ENCODE data around the gene SLIT2.

Gene SLIT2

DNA sequence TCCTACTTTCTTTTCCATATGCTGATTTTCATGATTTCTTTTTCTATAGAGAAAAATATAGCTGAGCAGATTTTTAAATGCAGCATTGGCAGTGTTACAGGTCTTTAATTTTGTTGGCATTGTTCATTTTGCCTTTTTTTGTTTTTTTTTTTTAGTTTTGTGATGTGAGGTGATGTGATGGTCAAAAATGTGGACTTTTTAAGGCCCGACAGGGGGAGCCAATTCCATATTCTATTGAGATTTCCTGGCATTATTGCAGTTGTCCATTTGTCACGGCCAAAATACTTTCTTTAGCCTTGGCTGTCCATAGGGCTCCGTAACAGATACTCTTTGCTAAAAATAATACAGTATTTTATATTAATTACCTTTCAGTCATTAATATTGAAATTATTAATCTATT, 47.8 kb downstream of the SLIT2 start:
- Histone ChIP-seq H3K4me2 (ENCODE audit: low read length) (no peak overlapping the region), H2AFZ (no peak overlapping the region), H3K4me3 (ENCODE audit: low read depth, low read length) (no peak overlapping the region), H3K9me3 (ENCODE audit: control insufficient read depth, low read length) (no peaks in the 10 kb centered on the region), H3K79me2 (no peaks in the 10 kb centered on the region), H3K9ac (no peak overlapping the region), H3K27ac (no peak overlapping the region), H3K36me3 (ENCODE audit: control insufficient read depth, insufficient read depth, low read length) (no peaks in the 10 kb centered on the region), H3K4me1 (no peaks in the 10 kb centered on the region), H3K27me3 (ENCODE audit: control insufficient read depth, insufficient read depth, low read length) (no peaks in the 10 kb centered on the region)
- TF ChIP-seq, protein P1, sequence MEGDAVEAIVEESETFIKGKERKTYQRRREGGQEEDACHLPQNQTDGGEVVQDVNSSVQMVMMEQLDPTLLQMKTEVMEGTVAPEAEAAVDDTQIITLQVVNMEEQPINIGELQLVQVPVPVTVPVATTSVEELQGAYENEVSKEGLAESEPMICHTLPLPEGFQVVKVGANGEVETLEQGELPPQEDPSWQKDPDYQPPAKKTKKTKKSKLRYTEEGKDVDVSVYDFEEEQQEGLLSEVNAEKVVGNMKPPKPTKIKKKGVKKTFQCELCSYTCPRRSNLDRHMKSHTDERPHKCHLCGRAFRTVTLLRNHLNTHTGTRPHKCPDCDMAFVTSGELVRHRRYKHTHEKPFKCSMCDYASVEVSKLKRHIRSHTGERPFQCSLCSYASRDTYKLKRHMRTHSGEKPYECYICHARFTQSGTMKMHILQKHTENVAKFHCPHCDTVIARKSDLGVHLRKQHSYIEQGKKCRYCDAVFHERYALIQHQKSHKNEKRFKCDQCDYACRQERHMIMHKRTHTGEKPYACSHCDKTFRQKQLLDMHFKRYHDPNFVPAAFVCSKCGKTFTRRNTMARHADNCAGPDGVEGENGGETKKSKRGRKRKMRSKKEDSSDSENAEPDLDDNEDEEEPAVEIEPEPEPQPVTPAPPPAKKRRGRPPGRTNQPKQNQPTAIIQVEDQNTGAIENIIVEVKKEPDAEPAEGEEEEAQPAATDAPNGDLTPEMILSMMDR (IDR thresholded peaks at IDR 0.05): no peak

DNA sequence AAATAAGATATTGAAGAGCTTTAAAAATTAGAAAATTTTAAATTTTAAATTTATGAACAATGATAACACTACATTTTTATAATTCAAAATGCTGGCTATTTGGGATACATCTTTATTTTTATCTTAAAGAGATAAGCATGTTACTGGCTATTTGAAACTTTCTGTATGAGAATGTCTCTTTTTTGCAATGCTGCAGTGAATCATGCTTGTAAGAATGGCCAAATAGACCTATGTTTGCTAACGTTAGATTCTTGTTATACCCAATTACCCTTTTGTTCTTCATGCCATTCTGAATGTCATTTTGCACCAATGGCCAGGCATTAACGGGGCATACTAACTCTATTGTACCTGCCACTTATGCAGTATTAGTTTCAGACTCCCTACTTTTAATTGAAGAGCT, 49.5 kb downstream of the SLIT2 start:
- H2AFZ ChIP-seq: no peak overlapping the region
- no peaks in the 10 kb centered on the region for H3K27me3 ChIP-seq (ENCODE audit: control insufficient read depth, insufficient read depth, low read length)
- H3K9ac ChIP-seq: no peak overlapping the region
- H3K79me2 ChIP-seq: no peaks in the 10 kb centered on the region
- H3K4me1 ChIP-seq: no peaks in the 10 kb centered on the region
- no peak overlapping the region for H3K27ac ChIP-seq
- H3K36me3 ChIP-seq (ENCODE audit: control insufficient read depth, insufficient read depth, low read length): no peaks in the 10 kb centered on the region
- H3K4me3 ChIP-seq (ENCODE audit: low read depth, low read length): no peak overlapping the region
- H3K4me2 ChIP-seq (ENCODE audit: low read length): no peak overlapping the region
- H3K9me3 ChIP-seq (ENCODE audit: control insufficient read depth, low read length): no peaks in the 10 kb centered on the region
- TF ChIP-seq, protein P1 (IDR thresholded peaks at IDR 0.05): no peak
